C4-2B (cell line): Measurements from ENCODE around the gene LRRC34.
A peak's percentile ranks its signal among the peaks of the same experiment; 100 is the strongest.

ENCODE experiments used
- H3K27ac ChIP-seq: fragments of 450-650 bp; 2 replicates; pipeline ENCODE4 v1.5.1; 2017
- CTCF ChIP-seq: fragments of 450-650 bp; conservative IDR thresholded peaks from 2 replicates; pipeline ENCODE4 v1.5.1; 2017; ENCODE audit warnings: mild to moderate bottlenecking
- ZFX ChIP-seq: fragments of 450-650 bp; IDR thresholded peaks from 2 replicates; pipeline ENCODE4 v1.6.1; 2017

LRRC34 gene

GRCh38 chr3:169813757-169814517 lies 1.2 kb upstream of the LRRC34 start:
- H3K27ac ChIP-seq = no peak overlapping the region
- TF ChIP-seq ZFX = no peak
- peak; percentile 53 for TF ChIP-seq CTCF

GRCh38 chr3:169813278-169813677 lies 574 bp upstream of the LRRC34 start:
- TF ChIP-seq CTCF (no peak), ZFX (no peak)
- H3K27ac ChIP-seq = no peak overlapping the region

- no peak for TF ChIP-seq ZFX
- no peak for TF ChIP-seq CTCF
- H3K27ac ChIP-seq = no peak overlapping the region
Observed at GRCh38 chr3:169811631-169812331, 923 bp downstream of the LRRC34 start.

- H3K27ac ChIP-seq = no peak overlapping the region
- TF ChIP-seq CTCF (no peak), ZFX (no peak)
Observed at GRCh38 chr3:169809230-169809795, 3.4 kb downstream of the LRRC34 start.

GRCh38 chr3:169804681-169805080 lies 8.0 kb downstream of the LRRC34 start:
- no peak overlapping the region for H3K27ac ChIP-seq
- TF ChIP-seq CTCF (no peak), ZFX (no peak)

GRCh38 chr3:169792359-169792758 lies 20.3 kb downstream of the LRRC34 start:
- TF ChIP-seq ZFX (no peak), CTCF (no peak)
- no peak overlapping the region for H3K27ac ChIP-seq
